ENCODE data around the gene BDKRB1. TPM values are rescaled to one million over a fixed set of nuclear protein-coding genes. Genes with fewer than 3 reads are reported as not detected.

The BDKRB1 gene
- total RNA-seq, 6 experiments from 2014 or later, result 0.31 TPM; not detected in 5

DNA sequence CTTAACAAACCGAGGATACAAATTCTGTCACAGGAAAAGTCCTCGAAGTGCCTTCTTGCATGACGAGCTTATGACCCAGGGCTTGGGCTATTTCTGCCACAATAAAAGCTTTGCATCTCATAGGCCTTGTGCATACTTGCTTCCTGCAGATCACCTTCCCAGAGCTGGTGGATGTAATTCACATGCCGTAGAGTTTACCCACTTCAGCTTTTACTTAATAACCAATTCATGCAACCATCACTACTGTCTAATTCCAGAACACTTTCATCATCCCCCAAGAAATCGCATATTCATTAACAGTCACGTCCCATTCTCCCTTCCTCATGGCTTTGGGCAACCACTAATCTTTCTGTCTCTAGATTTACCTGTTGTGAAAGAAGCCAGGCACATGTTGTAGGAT, 9.0 kb upstream of the BDKRB1 start:
- Histone ChIP-seq H3K27ac (no peak overlapping the region), H3K4me3 (no peak overlapping the region), H3K9me3 (no peaks in the 10 kb centered on the region), H3K36me3 (no peaks in the 10 kb centered on the region), H3K4me1 (no peaks in the 10 kb centered on the region), H3K27me3 (no peaks in the 10 kb centered on the region)
- TF ChIP-seq, protein P1, sequence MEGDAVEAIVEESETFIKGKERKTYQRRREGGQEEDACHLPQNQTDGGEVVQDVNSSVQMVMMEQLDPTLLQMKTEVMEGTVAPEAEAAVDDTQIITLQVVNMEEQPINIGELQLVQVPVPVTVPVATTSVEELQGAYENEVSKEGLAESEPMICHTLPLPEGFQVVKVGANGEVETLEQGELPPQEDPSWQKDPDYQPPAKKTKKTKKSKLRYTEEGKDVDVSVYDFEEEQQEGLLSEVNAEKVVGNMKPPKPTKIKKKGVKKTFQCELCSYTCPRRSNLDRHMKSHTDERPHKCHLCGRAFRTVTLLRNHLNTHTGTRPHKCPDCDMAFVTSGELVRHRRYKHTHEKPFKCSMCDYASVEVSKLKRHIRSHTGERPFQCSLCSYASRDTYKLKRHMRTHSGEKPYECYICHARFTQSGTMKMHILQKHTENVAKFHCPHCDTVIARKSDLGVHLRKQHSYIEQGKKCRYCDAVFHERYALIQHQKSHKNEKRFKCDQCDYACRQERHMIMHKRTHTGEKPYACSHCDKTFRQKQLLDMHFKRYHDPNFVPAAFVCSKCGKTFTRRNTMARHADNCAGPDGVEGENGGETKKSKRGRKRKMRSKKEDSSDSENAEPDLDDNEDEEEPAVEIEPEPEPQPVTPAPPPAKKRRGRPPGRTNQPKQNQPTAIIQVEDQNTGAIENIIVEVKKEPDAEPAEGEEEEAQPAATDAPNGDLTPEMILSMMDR (IDR thresholded peaks at IDR 0.05), result no peak
- TF ChIP-seq POLR2A (IDR thresholded peaks at IDR 0.05), result no peak
- intact Hi-C loops (cut with DNase I), result no loop called here
- DNase-seq (no peak), ATAC-seq (no peak)
- 62% methylated on average over 6 of the region's 6 CpGs for WGBS (ENCODE audit: insufficient coverage, low coverage, low lambda C conversion rate, missing lambda C conversion rate)

- 52% methylated on average over 5 of the region's 5 CpGs for WGBS (ENCODE audit: insufficient coverage, low coverage, low lambda C conversion rate, missing lambda C conversion rate)
- no peak overlapping the region for H3K4me3 ChIP-seq
- no peaks in the 10 kb centered on the region for H3K9me3 ChIP-seq
- H3K27ac ChIP-seq, result no peak overlapping the region
- no peaks in the 10 kb centered on the region for H3K36me3 ChIP-seq
- no peaks in the 10 kb centered on the region for H3K27me3 ChIP-seq
- ATAC-seq, result peak in 1 of 4 donors; percentile 32
- intact Hi-C loops (cut with DNase I), result no loop called here
- no peak for DNase-seq
- no peak for TF ChIP-seq POLR2A (IDR thresholded peaks at IDR 0.05)
- TF ChIP-seq, protein P1 (IDR thresholded peaks at IDR 0.05), result no peak
- no peaks in the 10 kb centered on the region for H3K4me1 ChIP-seq
Measured at GRCh38 chr14:96249029-96249428, 7.0 kb upstream of the BDKRB1 start.

- WGBS (ENCODE audit: insufficient coverage, low coverage, low lambda C conversion rate, missing lambda C conversion rate), result 28% methylated on average over 3 of the region's 3 CpGs
- ATAC-seq (no peak), DNase-seq (no peak)
- Histone ChIP-seq H3K4me3 (no peak overlapping the region), H3K4me1 (no peaks in the 10 kb centered on the region), H3K27ac (no peak overlapping the region), H3K36me3 (no peaks in the 10 kb centered on the region), H3K27me3 (no peaks in the 10 kb centered on the region), H3K9me3 (no peaks in the 10 kb centered on the region)
- intact Hi-C loops (cut with DNase I), result no loop called here
- TF ChIP-seq POLR2A (IDR thresholded peaks at IDR 0.05), result no peak
- TF ChIP-seq, protein P1 (IDR thresholded peaks at IDR 0.05), result no peak
Measured at GRCh38 chr14:96250485-96250884, 5.5 kb upstream of the BDKRB1 start.

DNA sequence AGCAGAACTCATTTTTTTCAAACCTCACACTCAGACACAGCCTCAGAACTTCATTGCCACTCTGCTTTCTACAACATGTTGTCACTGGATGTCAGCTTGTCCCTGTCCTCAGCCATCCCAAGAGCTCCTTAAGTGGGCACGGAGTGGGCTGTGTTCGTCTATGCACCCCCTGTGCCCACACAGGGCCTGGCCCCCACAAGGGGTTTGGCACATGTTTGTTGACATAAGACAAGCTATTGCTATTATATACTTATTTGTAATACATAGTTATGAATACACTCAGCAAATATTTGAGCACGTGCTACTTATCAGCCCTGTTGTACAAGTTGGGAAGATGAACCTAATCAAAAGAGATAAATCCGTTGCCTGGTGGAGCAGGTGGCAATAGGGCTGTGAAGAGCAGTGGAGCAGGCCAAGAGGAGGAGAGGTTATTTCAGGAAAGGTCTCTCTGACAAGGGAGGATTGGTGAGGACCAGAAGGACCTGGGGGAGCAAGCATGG, 4.3 kb upstream of the BDKRB1 start:
- Histone ChIP-seq H3K4me3 (no peak overlapping the region), H3K4me1 (no peaks in the 10 kb centered on the region), H3K9me3 (no peaks in the 10 kb centered on the region), H3K27me3 (no peaks in the 10 kb centered on the region), H3K27ac (no peak overlapping the region), H3K36me3 (no peaks in the 10 kb centered on the region)
- intact Hi-C loops (cut with DNase I), result no loop called here
- 53% methylated on average over 4 of the region's 4 CpGs for WGBS (ENCODE audit: insufficient coverage, low coverage, low lambda C conversion rate, missing lambda C conversion rate)
- TF ChIP-seq, protein P1 (IDR thresholded peaks at IDR 0.05), result no peak
- no peak for TF ChIP-seq POLR2A (IDR thresholded peaks at IDR 0.05)
- ATAC-seq (no peak), DNase-seq (no peak)
